Endothelial cell (in vitro differentiated cells): ENCODE results near the gene TRIO. TPM values are rescaled to one million over a fixed set of nuclear protein-coding genes. Genes with fewer than 3 reads are reported as not detected.
A peak's percentile ranks its signal among the peaks of the same experiment; 100 is the strongest.

ENCODE experiments used
- DNase-seq: peaks from one replicate; pipeline ENCODE4 v3.0.0; 2021; ENCODE audit warnings: low spot score
- H3K27ac Mint-ChIP-seq: one replicate; pipeline ENCODE4 v1.8.0; 2021; ENCODE audit warnings: mixed read lengths, inconsistent platforms; ENCODE audit not compliant: unreplicated experiment
- H3K27me3 Mint-ChIP-seq: one replicate; pipeline ENCODE4 v1.8.0; 2021; ENCODE audit warnings: mild to moderate bottlenecking, moderate library complexity, mixed read lengths, inconsistent platforms; ENCODE audit not compliant: unreplicated experiment
- H3K36me3 Mint-ChIP-seq: one replicate; pipeline ENCODE4 v1.8.0; 2021; ENCODE audit warnings: mild to moderate bottlenecking, low read depth, mixed read lengths, inconsistent platforms; ENCODE audit not compliant: unreplicated experiment
- H3K4me1 Mint-ChIP-seq: one replicate; pipeline ENCODE4 v1.8.0; 2021; ENCODE audit warnings: mild to moderate bottlenecking, mixed read lengths, inconsistent platforms; ENCODE audit not compliant: unreplicated experiment
- H3K4me3 Mint-ChIP-seq: one replicate; pipeline ENCODE4 v1.8.0; 2021; ENCODE audit warnings: mild to moderate bottlenecking, mixed read lengths, inconsistent platforms; ENCODE audit not compliant: unreplicated experiment
- H3K9me3 Mint-ChIP-seq: one replicate; pipeline ENCODE4 v1.8.0; 2021; ENCODE audit warnings: mixed read lengths, inconsistent platforms; ENCODE audit not compliant: unreplicated experiment
- CTCF ChIP-seq: fragments of 200-600 bp; sonication (generic); IDR thresholded peaks from one replicate; pipeline ENCODE4 v1.5.0; 2021; ENCODE audit warnings: antibody characterized with exemption; ENCODE audit not compliant: unreplicated experiment
- total RNA-seq: library from RNA; stranded (reverse); fragmentation: NEBNext Ultra II Directional; extraction: Animal tissue kit (Norgen Biotek cat#: 25700); gene quantifications from one replicate; pipeline ENCODE4 v1.2.1, GENCODE V29; 2021; ENCODE audit not compliant: unreplicated experiment

The TRIO gene
- total RNA-seq, 1 donor from 2014 or later = 229 TPM

- H3K36me3 Mint-ChIP-seq = peaks cover 29% of the 10 kb centered on the region
- TF ChIP-seq CTCF = no peak
- no peak for DNase-seq
- H3K4me3 Mint-ChIP-seq = no peak overlapping the region
- no peak overlapping the region for H3K27ac Mint-ChIP-seq
- H3K27me3 Mint-ChIP-seq = peaks cover 3% of the 10 kb centered on the region
- H3K9me3 Mint-ChIP-seq = no peaks in the 10 kb centered on the region
- no peaks in the 10 kb centered on the region for H3K4me1 Mint-ChIP-seq
Measured at GRCh38 chr5:14295610-14296009, 152.5 kb downstream of the TRIO start.

GRCh38 chr5:14296533-14297331, 153.6 kb downstream of the TRIO start:
- H3K27me3 Mint-ChIP-seq = peaks cover 3% of the 10 kb centered on the region
- no peak for DNase-seq
- no peak overlapping the region for H3K27ac Mint-ChIP-seq
- peaks cover 23% of the 10 kb centered on the region for H3K36me3 Mint-ChIP-seq
- no peak for TF ChIP-seq CTCF
- H3K4me3 Mint-ChIP-seq = no peak overlapping the region
- no peaks in the 10 kb centered on the region for H3K4me1 Mint-ChIP-seq
- H3K9me3 Mint-ChIP-seq = no peaks in the 10 kb centered on the region

- Mint-ChIP-seq H3K9me3 (no peaks in the 10 kb centered on the region), H3K27me3 (peaks cover 3% of the 10 kb centered on the region), H3K27ac (no peak overlapping the region), H3K4me3 (peak overlapping the region; percentile 23), H3K36me3 (peaks cover 21% of the 10 kb centered on the region), H3K4me1 (no peaks in the 10 kb centered on the region)
- no peak for DNase-seq
- TF ChIP-seq CTCF = no peak
Measured at GRCh38 chr5:14297697-14298096, 154.6 kb downstream of the TRIO start.

GRCh38 chr5:14298126-14298847, 155.1 kb downstream of the TRIO start:
- Mint-ChIP-seq H3K27me3 (peaks cover 3% of the 10 kb centered on the region), H3K4me1 (no peaks in the 10 kb centered on the region), H3K27ac (no peak overlapping the region), H3K36me3 (peaks cover 21% of the 10 kb centered on the region), H3K9me3 (no peaks in the 10 kb centered on the region), H3K4me3 (no peak overlapping the region)
- no peak for DNase-seq
- TF ChIP-seq CTCF = no peak

- Mint-ChIP-seq H3K27ac (no peak overlapping the region), H3K4me1 (no peaks in the 10 kb centered on the region), H3K9me3 (no peaks in the 10 kb centered on the region), H3K36me3 (peaks cover 22% of the 10 kb centered on the region), H3K4me3 (no peak overlapping the region), H3K27me3 (peaks cover 3% of the 10 kb centered on the region)
- DNase-seq = no peak
- no peak for TF ChIP-seq CTCF
Measured at GRCh38 chr5:14299666-14300065, 156.5 kb downstream of the TRIO start.
